Stromal cell of bone marrow (primary cell): Measurements from ENCODE around the gene CELA3B.
"Not testable (repeated sequence)": the region's sequence is repeated elsewhere in the genome, so short reads cannot be mapped to it uniquely, and the experiment has no call there.

Experiments
- DNase-seq: peaks from one replicate; pipeline ENCODE4 v3.0.0-alpha.2; 2012; ENCODE audit warnings: low read depth

Gene CELA3B

GRCh38 chr1:21944733-21945073 is 32.1 kb upstream of the CELA3B start:
- DNase-seq: no peak

GRCh38 chr1:21946836-21947587 is 29.8 kb upstream of the CELA3B start:
- no peak for DNase-seq

GRCh38 chr1:21950734-21951133 is 26.1 kb upstream of the CELA3B start:
- DNase-seq: no peak

GRCh38 chr1:21951226-21951870 is 25.5 kb upstream of the CELA3B start:
- no peak for DNase-seq

- no peak for DNase-seq
These were observed 23.9 kb upstream of the CELA3B start for GRCh38 chr1:21952786-21953520.

- no peak for DNase-seq
These were observed 21.8 kb upstream of the CELA3B start for GRCh38 chr1:21955058-21955457.

GRCh38 chr1:21955501-21956281 is 21.1 kb upstream of the CELA3B start:
- no peak for DNase-seq

GRCh38 chr1:21956720-21957552 is 19.9 kb upstream of the CELA3B start:
- no peak for DNase-seq

GRCh38 chr1:21961337-21961736 is 15.5 kb upstream of the CELA3B start:
- DNase-seq: no peak

- DNase-seq: no peak
These were observed 15.0 kb upstream of the CELA3B start for GRCh38 chr1:21961799-21962198.

GRCh38 chr1:21963477-21964217 is 13.2 kb upstream of the CELA3B start:
- peak; percentile 37 for DNase-seq

GRCh38 chr1:21966247-21967000 is 10.4 kb upstream of the CELA3B start:
- DNase-seq: peak; percentile 44

- DNase-seq: not testable (repeated sequence)
These were observed 9.6 kb upstream of the CELA3B start for GRCh38 chr1:21967216-21967615.

GRCh38 chr1:21969066-21969465 is 7.8 kb upstream of the CELA3B start:
- not testable (repeated sequence) for DNase-seq

GRCh38 chr1:21970523-21970922 is 6.3 kb upstream of the CELA3B start:
- not testable (repeated sequence) for DNase-seq

GRCh38 chr1:21972973-21973441 is 3.8 kb upstream of the CELA3B start:
- not testable (repeated sequence) for DNase-seq

GRCh38 chr1:21973948-21974347 is 2.9 kb upstream of the CELA3B start:
- DNase-seq: not testable (repeated sequence)

- DNase-seq: not testable (repeated sequence)
These were observed 2.1 kb upstream of the CELA3B start for GRCh38 chr1:21974699-21975098.

GRCh38 chr1:21975296-21975695 is 1.5 kb upstream of the CELA3B start:
- not testable (repeated sequence) for DNase-seq

- not testable (repeated sequence) for DNase-seq
These were observed 1.4 kb downstream of the CELA3B start for GRCh38 chr1:21978209-21978608.
